Endothelial cell of umbilical vein (primary cell): ENCODE measurements around the gene ARMCX2. TPM values are rescaled to one million over a fixed set of nuclear protein-coding genes. Genes with fewer than 3 reads are reported as not detected.
A peak's percentile ranks its signal among the peaks of the same experiment; 100 is the strongest.

ENCODE experiments used
- BruUV-seq: library from RNA; stranded (reverse); fragments of 400-500 nt; replicated peaks from 2 replicates; lab custom pipeline; 2021; lab: Mats Ljungman, UMichigan
- CTCF ChIA-PET: fragments of 300-600, 350-600 bp; sonication (Branson Sonifier 250); formaldehyde crosslinking; loops from one replicate; lab custom pipeline; 2021; ENCODE audit warnings: antibody characterized with exemption, inconsistent platforms; lab: Charles Lee
- POLR2A ChIA-PET: fragments of 300-600, 350-600 bp; sonication (Branson Sonifier 250); formaldehyde crosslinking; loops from one replicate; lab custom pipeline; 2021; ENCODE audit warnings: antibody characterized with exemption, inconsistent platforms; lab: Charles Lee
- DNase-seq: peaks from one replicate; pipeline ENCODE4 v3.0.0-alpha.2; 2011; ENCODE audit warnings: low read depth, low spot score
- FAIRE-seq: peaks from 2 replicates; lab custom pipeline; 2011; peaks lifted over from hg19 to GRCh38; lab: Jason Lieb, UNC
- H2AFZ ChIP-seq: 2 replicates; pipeline ENCODE4 v1.6.0; 2012; ENCODE audit warnings: low read depth, low read length, control low read depth, inconsistent platforms
- H3K27ac ChIP-seq: 2 replicates; pipeline ENCODE4 v1.5.1; 2011; ENCODE audit warnings: low read depth, mild to moderate bottlenecking, control low read depth, low read length, moderate library complexity; ENCODE audit not compliant: insufficient read depth
- H3K27me3 ChIP-seq, 2 experiments: 2 replicates each; pipeline versions ENCODE4 v1.6.0 to v1.6.1; 2011; ENCODE audit warnings: low read length in 2 of 2, mixed read lengths in 1 of 2; ENCODE audit not compliant: control insufficient read depth in 2 of 2, insufficient read depth in 2 of 2
- H3K36me3 ChIP-seq, 2 experiments: 2 replicates in 1 of 2; 3 replicates in 1 of 2; pipeline ENCODE4 v1.5.1; 2011; ENCODE audit warnings: low read length in 2 of 2, mild to moderate bottlenecking in 1 of 2, moderate library complexity in 1 of 2; ENCODE audit not compliant: control insufficient read depth in 2 of 2, insufficient read depth in 2 of 2; ENCODE audit errors: extremely low read depth in 1 of 2
- H3K4me1 ChIP-seq: 3 replicates; pipeline ENCODE4 v1.5.1; 2011; ENCODE audit warnings: mild to moderate bottlenecking, low read length; ENCODE audit not compliant: control insufficient read depth, insufficient read depth; ENCODE audit errors: extremely low read depth
- H3K4me2 ChIP-seq: 2 replicates; pipeline ENCODE4 v1.6.1; 2011; ENCODE audit warnings: low read length, control low read depth, mixed read lengths; ENCODE audit not compliant: insufficient read depth
- H3K4me3 ChIP-seq, 3 experiments: fragments of 200-600 bp in 1 of 3; sonication (generic), shearing (Covaris generic) in 1 of 3; replicated peaks in 1 of 3; 2 replicates each; pipeline ENCODE4 v1.5.1; 2011 to 2016; ENCODE audit warnings: control low read depth in 3 of 3, low read length in 3 of 3, mild to moderate bottlenecking in 2 of 3, inconsistent platforms in 1 of 3, low read depth in 1 of 3, moderate library complexity in 1 of 3; ENCODE audit not compliant: insufficient read depth in 1 of 3
- H3K79me2 ChIP-seq: 2 replicates; pipeline ENCODE4 v1.6.0; 2012; ENCODE audit warnings: low read length, inconsistent platforms; ENCODE audit not compliant: control insufficient read depth, insufficient read depth
- H3K9ac ChIP-seq: replicated peaks from 2 replicates; pipeline ENCODE3; 2011; ENCODE audit warnings: low read length, control low read depth; ENCODE audit not compliant: insufficient read depth; ENCODE audit errors: extremely low read depth
- H3K9me1 ChIP-seq: replicated peaks from 3 replicates; pipeline ENCODE4 v1.6.0; 2011; ENCODE audit warnings: mild to moderate bottlenecking, low read length; ENCODE audit not compliant: control insufficient read depth, insufficient read depth; ENCODE audit errors: extremely low read depth
- H3K9me3 ChIP-seq: replicated peaks from 2 replicates; pipeline ENCODE4 v1.5.1; 2012; ENCODE audit warnings: low read length, inconsistent platforms; ENCODE audit not compliant: control insufficient read depth, insufficient read depth
- H4K20me1 ChIP-seq: replicated peaks from 2 replicates; pipeline ENCODE3; 2011; ENCODE audit warnings: mild to moderate bottlenecking, low read length; ENCODE audit not compliant: control insufficient read depth, insufficient read depth; ENCODE audit errors: extremely low read depth
- CTCF ChIP-seq, 2 donors: IDR thresholded peaks; 1 replicate in 1 of 2; 2 replicates in 1 of 2; pipeline ENCODE4 v1.5.1; 2011; ENCODE audit warnings: low read length in 2 of 2, mild to moderate bottlenecking in 2 of 2, moderate library complexity in 2 of 2, control low read depth in 1 of 2, inconsistent platforms in 1 of 2, low read depth in 1 of 2; ENCODE audit not compliant: insufficient read depth in 1 of 2; ENCODE audit errors: extremely low read depth in 1 of 2
- EZH2 ChIP-seq: IDR thresholded peaks from 2 replicates; pipeline ENCODE4 v1.6.1; 2012; ENCODE audit warnings: borderline replicate concordance, low read depth, mild to moderate bottlenecking, moderate library complexity, low read length, inconsistent platforms; ENCODE audit not compliant: severe bottlenecking
- FOS ChIP-seq: IDR thresholded peaks from 2 replicates; pipeline ENCODE4 v1.6.1; 2011; ENCODE audit warnings: mild to moderate bottlenecking, low read length, moderate library complexity, borderline replicate concordance; ENCODE audit not compliant: insufficient read depth
- GATA2 ChIP-seq: IDR thresholded peaks from 2 replicates; pipeline ENCODE4 v1.7.0; 2011; ENCODE audit warnings: low read depth, mild to moderate bottlenecking, moderate library complexity, mixed read lengths, low read length; ENCODE audit not compliant: insufficient read length, insufficient read depth
- JUN ChIP-seq: IDR thresholded peaks from 2 replicates; pipeline ENCODE4 v1.6.1; 2011; ENCODE audit warnings: borderline replicate concordance, low read depth; ENCODE audit not compliant: insufficient read length, insufficient read depth
- MAX ChIP-seq: IDR thresholded peaks from 2 replicates; pipeline ENCODE4 v1.6.1; 2011; ENCODE audit not compliant: insufficient read depth, insufficient read length
- MYC ChIP-seq: IDR thresholded peaks from one replicate; pipeline ENCODE4 v1.6.1; 2011; ENCODE audit warnings: mild to moderate bottlenecking, low read depth, low read length
- POLR2A ChIP-seq: IDR thresholded peaks from 2 replicates; pipeline ENCODE4 v1.6.1; 2012; ENCODE audit warnings: low read depth, mild to moderate bottlenecking, control low read depth, low read length
- POLR2AphosphoS5 ChIP-seq: IDR thresholded peaks from 2 replicates; pipeline ENCODE4 v1.6.1; 2012; ENCODE audit warnings: low read depth, mild to moderate bottlenecking, control low read depth, low read length, moderate library complexity; ENCODE audit not compliant: insufficient read depth
- dilution Hi-C: fragments of 300-500 bp; cut with MboI; formaldehyde crosslinking; loops from one replicate; pipeline ENCODE4 v1.15.0; 2019; ENCODE audit warnings: low sequenced_read_pairs; ENCODE audit not compliant: extremely low pct_ligation_motif_present
- intact Hi-C: fragments of 100-400 bp; cut with micrococcal nuclease; formaldehyde crosslinking; loops from one replicate; pipeline ENCODE4 v1.10.0; 2022
- polyA plus RNA-seq, 4 experiments: library from polyadenylated mRNA; depleted of rRNA in 3 of 4; stranded (reverse) in 3 of 4; unstranded in 1 of 4; fragments of >200 nt; gene quantifications; 2 replicates each; pipeline versions ENCODE4 v1.2.1 to v1.2.3, GENCODE V29; 2011 to 2012; ENCODE audit warnings: missing spikeins in 1 of 4
- total RNA-seq: library from RNA; stranded (reverse); gene quantifications from 2 replicates; pipeline ENCODE4 v1.2.3, GENCODE V29; 2021

Gene ARMCX2
- total and polyA plus RNA-seq, 2 donors (not counting 3 experiments of a cell fraction or from before 2014, with no cell fraction given) = 37.4 to 103 TPM

DNA sequence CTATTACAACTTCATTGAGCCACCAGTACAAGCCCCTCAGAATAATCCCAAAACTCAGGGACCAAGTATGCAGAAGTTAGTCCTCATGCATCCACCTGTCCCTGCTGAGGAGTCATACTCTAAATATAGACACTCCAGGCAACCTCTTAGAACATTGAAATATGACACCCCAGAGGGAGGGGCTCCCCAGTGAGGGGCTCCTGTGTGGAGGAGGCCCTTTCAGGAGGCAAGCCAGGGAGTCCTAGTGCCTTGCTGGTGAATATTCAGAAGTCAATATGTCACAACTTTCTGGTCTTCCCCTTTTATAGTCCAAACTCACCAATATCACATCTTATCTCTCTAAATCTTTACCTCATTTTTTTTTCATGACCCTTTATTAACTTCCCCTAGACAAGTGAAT lies 40.3 kb downstream of the ARMCX2 start:
- Histone ChIP-seq H4K20me1 (no peaks in the 10 kb centered on the region), H3K9me1 (no peaks in the 10 kb centered on the region), H2AFZ (no peak overlapping the region), H3K4me2 (no peak overlapping the region), H3K9me3 (no peaks in the 10 kb centered on the region), H3K9ac (no peak overlapping the region), H3K27ac (no peak overlapping the region), H3K27me3 (no peaks in the 10 kb centered on the region), H3K36me3 (no peaks in the 10 kb centered on the region), H3K79me2 (peaks cover 23% of the 10 kb centered on the region), H3K4me1 (peaks cover 16% of the 10 kb centered on the region), H3K4me3 (no peak overlapping the region)
- DNase-seq = no peak
- ChIA-PET CTCF (no interaction called here), POLR2A (no interaction called here)
- BruUV-seq = no TSS peak
- intact Hi-C loops = loop anchor here (5.0 kb wide), 4 partner anchors 73 to 202 kb away; no protein-coding TSS in a partner anchor
- no peak for TF ChIP-seq JUN
- no peak for TF ChIP-seq EZH2
- no peak for TF ChIP-seq POLR2A
- TF ChIP-seq GATA2 = no peak
- no peak for TF ChIP-seq MAX
- dilution Hi-C loops = no loop called here
- FAIRE-seq = no peak

DNA sequence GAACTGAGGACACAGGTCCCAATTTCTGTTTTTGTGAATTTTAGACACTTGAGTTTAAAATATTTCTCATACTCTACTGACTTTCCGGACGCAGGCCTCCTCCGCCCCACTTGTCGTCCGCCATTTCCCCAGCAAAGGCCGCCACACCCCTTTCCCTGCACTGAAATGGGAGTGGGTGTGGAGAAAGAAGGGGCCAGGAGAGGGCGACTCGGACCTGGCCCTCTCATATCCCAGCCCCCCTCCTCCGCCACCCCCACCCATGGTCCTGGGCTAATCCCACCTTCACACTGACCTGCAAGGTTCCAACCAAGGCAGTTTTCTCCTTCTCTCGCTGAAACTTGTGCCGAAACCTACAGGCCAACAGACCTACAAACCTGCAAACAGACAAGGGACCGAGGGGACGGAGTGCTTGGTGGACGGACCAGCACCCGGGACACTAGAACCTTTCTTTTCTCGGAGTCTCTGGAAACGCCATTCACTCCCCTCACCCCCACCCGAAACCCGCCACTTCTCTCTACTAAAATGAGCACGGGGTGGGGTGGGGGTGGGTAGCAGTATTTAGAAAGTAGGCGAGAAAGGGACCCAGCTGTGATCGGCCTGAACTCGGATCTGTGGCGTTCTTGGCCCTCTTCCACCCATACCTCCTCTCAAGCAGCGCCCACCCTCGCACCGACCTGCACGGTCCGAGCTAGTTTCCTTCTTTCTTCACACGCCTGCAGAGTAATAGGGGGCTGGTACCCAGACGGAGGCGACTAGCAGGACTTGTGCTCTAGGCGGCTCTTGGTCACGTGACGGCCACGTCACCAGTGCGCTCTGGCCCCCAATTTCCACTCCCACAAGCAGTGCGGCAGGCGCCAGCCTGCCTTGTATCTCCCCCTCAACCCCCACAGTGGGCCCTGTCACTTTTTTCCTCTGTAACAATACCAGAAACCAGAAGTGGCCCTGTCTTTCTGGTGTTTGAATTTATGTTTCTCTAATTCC lies 42.1 kb downstream of the ARMCX2 start, which contains the start of gene ARMCX6:
Gene ARMCX6 (minus strand): TSS at position 790 of the 981 bp plus-strand sequence. CDS start 1,380 bp downstream, outside the sequence.
- TF ChIP-seq FOS = no peak
- no peak for TF ChIP-seq MYC
- peak; percentile 59 for TF ChIP-seq MAX
- no peak for TF ChIP-seq JUN
- TF ChIP-seq GATA2 = no peak
- TF ChIP-seq EZH2 = no peak
- peak; percentile 74 for TF ChIP-seq POLR2A
- peak; percentile 54 for TF ChIP-seq POLR2AphosphoS5
- peak; percentile 8 to 57 for TF ChIP-seq CTCF (IDR thresholded peaks at IDR 0.05; ENCODE audit: extremely low read depth in 1 of 2, insufficient read depth in 1 of 2, low read depth in 1 of 2, low read length in 2 of 2)
- Histone ChIP-seq H3K36me3 (no peaks in the 10 kb centered on the region), H3K9me3 (no peaks in the 10 kb centered on the region), H3K4me2 (peak within 1 kb of the TSS; percentile 86), H3K9ac (peak within 1 kb of the TSS; percentile 79), H3K27me3 (no peaks in the 10 kb centered on the region), H4K20me1 (no peaks in the 10 kb centered on the region), H3K4me1 (peaks cover 9% of the 10 kb centered on the region), H3K9me1 (no peaks in the 10 kb centered on the region), H3K27ac (peak within 1 kb of the TSS; percentile 60), H3K79me2 (peaks cover 10% of the 10 kb centered on the region), H2AFZ (peak within 1 kb of the TSS; percentile 90), H3K4me3 (peak within 1 kb of the TSS; percentile 80 to 88 (median 87))
- dilution Hi-C loops (no loop called here), intact Hi-C loops (loop anchor here (5.0 kb wide), 4 partner anchors 75 to 200 kb away; no protein-coding TSS in a partner anchor)
- CTCF ChIA-PET = no interaction called here
- DNase-seq (peak; percentile 71), FAIRE-seq (peak; percentile 87)
- POLR2A ChIA-PET = no interaction called here
- no TSS peak for BruUV-seq
